HG03520 (cell line): ENCODE data around the gene TGM4.

Experiments used
- ATAC-seq: cut with Tn5 transposase; IDR thresholded peaks from one replicate; pipeline ENCODE4 v1.9.1; 2021; ENCODE audit warnings: mild to moderate bottlenecking, moderate library complexity; ENCODE audit not compliant: unreplicated experiment

Gene TGM4

DNA sequence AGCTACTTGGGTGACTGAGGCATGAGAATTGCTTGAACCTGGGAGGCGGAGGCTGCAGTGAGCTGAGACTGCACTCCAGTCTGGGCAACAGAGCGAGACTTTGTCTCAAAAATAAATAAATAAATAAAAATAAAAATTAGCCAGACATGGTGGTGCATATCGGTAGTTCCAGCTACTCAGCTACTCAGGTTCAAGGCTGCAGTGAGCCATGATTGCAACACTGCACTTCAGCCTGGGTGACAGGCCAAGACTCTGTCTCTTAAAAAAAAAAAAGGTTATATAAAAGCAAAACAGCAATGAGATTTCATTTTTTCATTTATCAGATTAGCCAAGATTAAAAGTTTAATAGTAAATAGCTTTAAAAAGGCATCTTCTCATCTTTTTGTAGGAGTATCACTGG, 2.9 kb downstream of the TGM4 start:
- no peak for ATAC-seq

DNA sequence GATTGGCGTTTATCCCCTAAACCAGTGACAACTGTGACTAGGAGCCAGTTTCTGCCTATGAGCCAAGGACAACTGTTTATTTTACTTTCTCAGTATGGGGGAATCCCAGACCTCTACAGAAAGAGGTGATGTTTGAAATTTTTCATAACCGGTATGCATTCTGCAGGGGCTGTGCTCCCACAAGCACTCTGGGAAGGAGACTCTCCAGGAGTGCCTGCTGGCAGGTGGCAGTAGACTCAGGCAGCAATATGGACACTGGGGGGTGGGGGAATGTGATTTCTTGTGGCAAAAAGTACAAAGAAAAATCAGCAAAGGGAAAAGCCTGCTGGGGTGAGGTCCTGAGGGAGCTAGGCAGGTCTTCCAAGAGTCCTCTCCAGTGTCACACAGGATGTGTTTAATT, 5.9 kb downstream of the TGM4 start:
- ATAC-seq: no peak

GRCh38 chr3:44883213-44883955, 9.0 kb downstream of the TGM4 start:
- no peak for ATAC-seq

GRCh38 chr3:44883999-44884431, 9.6 kb downstream of the TGM4 start:
- no peak for ATAC-seq

GRCh38 chr3:44885618-44886017, 11.2 kb downstream of the TGM4 start:
- no peak for ATAC-seq

DNA sequence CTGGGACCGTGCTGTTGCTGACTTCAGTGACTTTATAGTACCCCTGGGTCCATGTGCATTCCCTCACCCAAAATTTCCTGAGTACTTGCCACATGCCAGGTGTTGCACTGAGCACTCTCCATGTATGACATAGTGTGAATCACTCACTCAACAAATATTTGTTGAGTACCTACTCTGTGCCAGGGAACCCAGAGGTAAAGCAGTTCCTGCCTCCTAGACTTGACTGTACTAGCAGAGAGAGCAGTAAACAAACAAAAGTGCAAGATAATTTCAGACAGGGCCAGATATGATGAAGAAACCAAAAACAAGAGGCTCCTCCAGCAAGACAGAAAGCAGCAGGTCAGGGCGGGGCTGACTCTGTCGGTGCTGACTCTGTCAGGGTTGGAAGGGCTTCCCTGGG, 12.2 kb downstream of the TGM4 start:
- ATAC-seq: no peak

DNA sequence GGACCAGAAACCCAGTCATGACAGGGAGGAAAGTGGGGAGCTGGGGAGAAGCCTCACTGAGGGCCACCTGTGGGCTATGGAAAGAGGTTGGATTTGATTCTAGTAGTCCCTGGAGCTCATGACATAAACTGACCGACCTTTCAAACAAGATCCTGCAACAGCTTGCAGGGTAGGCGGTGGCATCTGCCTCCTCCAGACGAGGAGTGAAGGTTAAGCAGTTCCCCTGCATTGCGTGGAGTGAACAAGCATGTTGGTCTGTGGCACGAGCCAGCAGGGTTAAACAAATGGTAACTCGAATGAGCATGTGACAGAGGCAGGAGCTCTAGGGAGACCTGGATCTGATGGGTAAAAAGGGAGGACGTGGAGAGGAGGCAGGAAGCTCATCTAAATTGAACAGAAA, 12.7 kb downstream of the TGM4 start:
- no peak for ATAC-seq

DNA sequence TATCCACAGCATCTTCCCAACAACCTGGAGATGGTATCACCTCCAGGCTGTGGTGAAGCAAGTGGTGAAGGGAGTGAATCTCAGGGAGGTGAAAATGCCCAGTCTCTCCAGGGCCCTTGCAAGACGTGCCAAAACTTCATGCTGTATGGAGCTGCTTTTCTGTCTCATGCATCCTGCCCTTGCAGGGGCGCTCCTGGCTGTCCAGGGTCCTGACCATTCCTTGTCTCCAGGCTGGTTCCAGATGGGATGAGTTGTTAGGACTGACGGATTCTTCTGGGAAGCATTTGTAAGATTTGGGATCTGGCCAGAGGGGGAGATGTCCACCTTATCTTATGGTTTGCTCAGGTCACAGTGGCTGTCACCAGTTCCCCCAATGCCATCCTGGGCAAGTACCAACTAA, 15.8 kb downstream of the TGM4 start:
- no peak for ATAC-seq

DNA sequence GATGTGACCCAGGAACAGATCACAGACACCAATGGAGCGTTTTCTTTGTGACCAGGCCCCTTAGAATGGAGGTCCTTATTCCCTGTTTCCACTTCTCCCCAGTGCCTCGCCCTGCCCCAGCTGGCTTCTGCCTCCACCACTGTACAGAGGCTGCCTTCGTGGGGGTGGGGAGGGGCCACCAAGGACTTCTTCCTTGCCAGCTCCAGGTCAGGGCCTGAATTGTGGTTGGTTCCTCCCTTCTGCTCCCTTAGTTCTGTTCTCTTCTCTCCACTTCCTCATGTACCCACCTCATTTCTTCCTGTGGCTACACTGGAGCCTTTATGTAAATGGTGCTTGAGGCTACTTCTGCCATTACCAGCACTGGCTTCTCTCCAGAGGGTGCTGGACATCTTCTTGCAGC, 16.4 kb downstream of the TGM4 start:
- no peak for ATAC-seq

GRCh38 chr3:44892689-44893088, 18.3 kb downstream of the TGM4 start:
- no peak for ATAC-seq

DNA sequence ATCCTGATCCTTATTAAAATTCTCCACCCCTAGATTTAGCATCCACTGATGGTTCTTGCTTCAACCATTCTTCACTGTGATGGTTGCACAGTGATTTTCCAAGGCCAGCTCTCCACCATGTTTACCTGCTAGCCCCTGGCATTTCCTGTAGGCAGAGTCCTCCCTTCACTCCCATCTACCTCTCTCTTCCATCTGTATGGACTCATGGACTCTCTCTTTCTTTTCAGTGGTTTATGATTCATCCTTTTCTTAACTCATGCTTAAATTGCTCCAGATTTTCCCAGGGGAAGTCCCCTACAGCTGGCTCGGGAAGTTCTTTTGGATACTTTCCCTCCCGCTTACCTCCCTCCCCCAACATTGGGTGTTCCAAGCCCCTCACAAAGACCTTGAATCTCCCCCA, 18.7 kb downstream of the TGM4 start:
- no peak for ATAC-seq

DNA sequence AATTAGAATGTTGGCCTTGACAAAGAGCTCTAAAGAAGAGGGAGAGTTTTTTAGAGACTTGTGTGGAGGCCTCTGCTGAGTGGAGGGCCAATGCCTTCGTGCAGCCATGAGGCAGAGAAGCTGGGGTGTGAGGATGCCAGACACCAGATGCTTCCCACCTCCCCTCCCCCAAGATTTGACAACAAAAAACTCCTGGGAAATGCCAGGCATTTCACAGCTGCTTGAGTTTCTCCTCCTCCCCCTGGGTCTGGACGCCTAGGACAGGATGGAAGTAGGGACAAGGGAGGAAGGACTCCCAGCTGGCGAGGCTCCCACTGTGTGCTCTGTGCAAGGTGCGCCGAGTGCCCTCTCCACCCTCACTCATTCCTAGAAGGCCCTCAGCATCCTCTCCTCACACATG, 20.1 kb downstream of the TGM4 start:
- no peak for ATAC-seq

- no peak for ATAC-seq
Measured at GRCh38 chr3:44896440-44896839, 22.0 kb downstream of the TGM4 start.

- no peak for ATAC-seq
Measured at GRCh38 chr3:44899683-44900367, 25.4 kb downstream of the TGM4 start.

- no peak for ATAC-seq
Measured at GRCh38 chr3:44902628-44903027, 28.2 kb downstream of the TGM4 start.

- no peak for ATAC-seq
Measured at GRCh38 chr3:44903314-44903713, 28.9 kb downstream of the TGM4 start.

- ATAC-seq: no peak
Measured at GRCh38 chr3:44903751-44904150, 29.3 kb downstream of the TGM4 start.

DNA sequence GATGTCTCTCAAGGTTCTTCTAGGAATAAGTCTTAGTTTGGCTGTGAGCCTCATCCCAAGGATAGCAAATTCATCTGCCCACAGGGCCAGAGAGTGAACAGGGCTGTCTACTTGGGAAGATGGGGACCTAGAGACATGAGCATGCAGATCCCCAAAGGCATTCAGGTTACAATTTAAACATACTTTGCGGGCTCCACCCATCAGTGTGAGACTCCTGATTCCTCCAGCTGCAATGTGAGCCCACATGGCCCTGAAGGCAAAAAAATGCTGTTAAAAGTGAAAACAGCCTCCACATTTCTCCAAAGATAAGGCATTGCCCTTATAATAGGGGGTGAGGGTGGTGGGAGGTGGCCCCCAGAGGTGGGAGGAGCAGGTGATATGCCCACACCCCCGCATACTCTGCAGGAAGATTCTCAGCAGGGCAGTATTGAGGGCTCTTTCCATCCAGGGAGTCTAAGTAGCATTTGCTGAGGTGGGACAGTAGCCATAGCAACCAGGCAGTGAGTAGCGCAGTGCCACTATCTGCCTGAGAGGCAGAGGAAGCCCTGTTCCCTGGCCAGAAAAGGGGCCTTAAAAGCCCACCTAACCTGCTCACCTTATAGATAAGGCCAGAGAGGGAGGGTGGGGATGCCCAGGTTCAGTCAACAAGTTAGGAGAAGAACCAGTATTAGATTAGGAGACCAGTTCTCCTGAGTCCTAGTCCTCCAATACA, 31.2 kb downstream of the TGM4 start:
- ATAC-seq: no peak

- ATAC-seq: no peak
Measured at GRCh38 chr3:44906997-44907396, 32.6 kb downstream of the TGM4 start.

GRCh38 chr3:44907612-44908011, 33.2 kb downstream of the TGM4 start:
- ATAC-seq: no peak

DNA sequence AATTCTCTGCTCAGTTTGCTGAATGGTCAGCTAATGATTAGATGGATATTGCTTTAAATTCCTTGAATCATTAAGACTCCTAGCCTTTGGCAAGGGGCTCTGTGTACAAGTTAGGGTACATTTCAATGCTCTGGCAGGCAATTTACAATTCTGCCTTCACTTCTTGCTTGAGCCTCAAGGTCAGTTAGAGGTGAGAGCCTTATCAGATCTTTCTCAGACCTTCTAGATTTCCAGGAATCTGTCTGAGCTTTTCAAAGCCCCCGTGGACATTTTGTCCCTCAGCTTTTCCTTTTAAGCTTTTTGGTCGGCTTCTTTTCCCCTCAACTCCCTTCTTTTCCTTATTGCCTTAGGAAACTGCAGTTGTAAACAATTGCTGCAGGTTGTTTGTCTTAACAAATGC, 34.7 kb downstream of the TGM4 start:
- no peak for ATAC-seq

- ATAC-seq: no peak
Measured at GRCh38 chr3:44910693-44911092, 36.3 kb downstream of the TGM4 start.
